CD8-positive, alpha-beta memory T cell (primary cell): Measurements from ENCODE around the gene ZFPM1. TPM values are rescaled to one million over a fixed set of nuclear protein-coding genes. Genes with fewer than 3 reads are reported as not detected.

Source experiments
- CTCF ChIA-PET: fragments of 350-600 bp; sonication (Branson Sonifier 250); formaldehyde crosslinking; loops from one replicate; lab custom pipeline; 2021; ENCODE audit warnings: antibody characterized with exemption; lab: Charles Lee
- POLR2A ChIA-PET: fragments of 350-600 bp; sonication (Branson Sonifier 250); formaldehyde crosslinking; loops from one replicate; lab custom pipeline; 2021; ENCODE audit warnings: antibody characterized with exemption; lab: Charles Lee
- DNase-seq, 5 donors: peaks; one replicate each; pipeline versions ENCODE4 v3.0.0 to v3.0.0-alpha.2; 2020 to 2022; ENCODE audit warnings: mixed read lengths in 1 of 5
- H3K27ac ChIP-seq: one replicate; pipeline ENCODE4 v1.7.0; 2013; ENCODE audit warnings: low read depth, mild to moderate bottlenecking, low read length, moderate library complexity
- H3K27me3 ChIP-seq: 2 replicates; pipeline ENCODE4 v1.7.0; 2013; ENCODE audit warnings: low read length, mild to moderate bottlenecking; ENCODE audit not compliant: insufficient read depth, poor library complexity, severe bottlenecking
- H3K36me3 ChIP-seq: 2 replicates; pipeline ENCODE4 v1.7.0; 2013; ENCODE audit warnings: mild to moderate bottlenecking, low read length, moderate library complexity; ENCODE audit not compliant: insufficient read depth
- H3K4me1 ChIP-seq: 2 replicates; pipeline ENCODE4 v1.7.0; 2013; ENCODE audit warnings: mild to moderate bottlenecking, low read length, moderate library complexity; ENCODE audit not compliant: insufficient read depth
- H3K4me3 ChIP-seq: 2 replicates; pipeline ENCODE4 v1.7.0; 2013; ENCODE audit warnings: mild to moderate bottlenecking, low read length
- H3K9me3 ChIP-seq: 2 replicates; pipeline ENCODE4 v1.7.0; 2013; ENCODE audit warnings: mild to moderate bottlenecking, low read length
- H3K27ac Mint-ChIP-seq, 8 donors: one replicate each; pipeline ENCODE4 v1.8.0; 2020 to 2021; ENCODE audit warnings: mixed read lengths in 8 of 8, mild to moderate bottlenecking in 6 of 8, inconsistent platforms in 3 of 8, moderate library complexity in 3 of 8
- H3K27me3 Mint-ChIP-seq, 2 donors: one replicate each; pipeline ENCODE4 v1.8.0; 2020 to 2021; ENCODE audit warnings: mixed read lengths in 2 of 2, mild to moderate bottlenecking in 1 of 2, moderate library complexity in 1 of 2
- H3K36me3 Mint-ChIP-seq, 3 donors: one replicate each; pipeline ENCODE4 v1.8.0; 2020 to 2021; ENCODE audit warnings: mixed read lengths in 3 of 3, inconsistent platforms in 1 of 3, mild to moderate bottlenecking in 1 of 3
- H3K4me1 Mint-ChIP-seq, 3 donors: one replicate each; pipeline ENCODE4 v1.8.0; 2020 to 2021; ENCODE audit warnings: mixed read lengths in 3 of 3, inconsistent platforms in 1 of 3, mild to moderate bottlenecking in 1 of 3
- H3K4me3 Mint-ChIP-seq, 7 donors: one replicate each; pipeline ENCODE4 v1.8.0; 2020 to 2021; ENCODE audit warnings: mixed read lengths in 7 of 7, mild to moderate bottlenecking in 6 of 7, moderate library complexity in 4 of 7, inconsistent platforms in 2 of 7
- H3K9me3 Mint-ChIP-seq, 5 donors: one replicate each; pipeline ENCODE4 v1.8.0; 2020 to 2022; ENCODE audit warnings: mixed read lengths in 5 of 5, mild to moderate bottlenecking in 3 of 5, moderate library complexity in 2 of 5, inconsistent platforms in 1 of 5
- polyA plus RNA-seq: library from polyadenylated mRNA; unstranded; fragments of 300-500 nt; fragmentation: Illumina TruSeq; gene quantifications from one replicate; pipeline ENCODE4 v1.2.3, GENCODE V29; 2021
- total RNA-seq, 2 experiments: library from RNA; stranded (reverse); gene quantifications; one replicate each; pipeline ENCODE4 v1.2.3, GENCODE V29; 2021

ZFPM1 gene
- total and polyA plus RNA-seq, 3 experiments from 2014 or later = 0.71 to 16.7 (median 15.5) TPM

DNA sequence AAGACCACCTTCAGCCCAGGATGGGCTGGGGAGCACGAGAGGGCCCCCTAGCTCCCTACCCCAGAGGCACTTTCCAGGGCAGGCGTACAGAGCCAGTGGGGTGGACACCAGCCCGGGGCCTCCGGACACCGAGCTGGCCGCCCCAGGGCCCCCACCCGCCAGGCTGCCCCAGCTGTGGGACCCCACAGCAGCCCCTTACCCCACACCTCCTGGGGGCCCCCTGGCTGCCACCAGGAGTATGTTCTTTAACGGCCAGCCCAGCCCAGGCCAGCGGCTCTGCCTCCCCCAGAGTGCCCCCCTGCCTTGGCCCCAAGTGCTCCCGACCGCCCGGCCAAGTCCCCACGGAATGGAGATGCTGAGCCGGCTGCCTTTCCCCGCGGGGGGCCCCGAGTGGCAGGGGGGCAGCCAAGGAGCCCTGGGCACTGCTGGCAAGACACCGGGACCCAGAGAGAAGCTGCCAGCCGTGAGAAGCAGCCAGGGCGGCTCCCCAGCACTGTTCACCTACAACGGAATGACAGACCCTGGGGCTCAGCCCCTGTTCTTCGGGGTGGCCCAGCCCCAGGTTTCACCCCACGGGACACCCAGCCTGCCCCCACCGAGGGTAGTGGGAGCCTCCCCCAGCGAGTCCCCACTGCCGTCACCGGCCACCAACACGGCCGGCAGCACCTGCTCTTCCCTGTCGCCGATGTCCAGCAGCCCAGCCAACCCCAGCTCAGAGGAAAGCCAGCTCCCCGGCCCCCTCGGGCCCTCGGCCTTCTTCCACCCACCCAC, 24.3 kb upstream of the ZFPM1 start:
- DNase-seq = no peak
- H3K27ac ChIP-seq = no peak overlapping the region
- Mint-ChIP-seq H3K27ac (no peak overlapping the region), H3K27me3 (no peaks in the 10 kb centered on the region), H3K4me1 (peaks cover 0 to 20% (median 5%) of the 10 kb centered on the region in 3 donors), H3K4me3 (peak overlapping the region in 5 of 7 donors; percentile 31 to 77 (median 48)), H3K36me3 (no peaks in the 10 kb centered on the region), H3K9me3 (no peaks in the 10 kb centered on the region)
- H3K9me3 ChIP-seq = no peaks in the 10 kb centered on the region
- no peaks in the 10 kb centered on the region for H3K27me3 ChIP-seq
- no peaks in the 10 kb centered on the region for H3K36me3 ChIP-seq
- CTCF ChIA-PET = interaction anchor here (0.6 to 1.2 kb wide), 2 partner anchors 9 to 44 kb away, joined by 3 to 4 read pairs; no protein-coding TSS in a partner anchor
- H3K4me3 ChIP-seq = no peak overlapping the region
- H3K4me1 ChIP-seq = no peaks in the 10 kb centered on the region
- POLR2A ChIA-PET = no interaction called here

DNA sequence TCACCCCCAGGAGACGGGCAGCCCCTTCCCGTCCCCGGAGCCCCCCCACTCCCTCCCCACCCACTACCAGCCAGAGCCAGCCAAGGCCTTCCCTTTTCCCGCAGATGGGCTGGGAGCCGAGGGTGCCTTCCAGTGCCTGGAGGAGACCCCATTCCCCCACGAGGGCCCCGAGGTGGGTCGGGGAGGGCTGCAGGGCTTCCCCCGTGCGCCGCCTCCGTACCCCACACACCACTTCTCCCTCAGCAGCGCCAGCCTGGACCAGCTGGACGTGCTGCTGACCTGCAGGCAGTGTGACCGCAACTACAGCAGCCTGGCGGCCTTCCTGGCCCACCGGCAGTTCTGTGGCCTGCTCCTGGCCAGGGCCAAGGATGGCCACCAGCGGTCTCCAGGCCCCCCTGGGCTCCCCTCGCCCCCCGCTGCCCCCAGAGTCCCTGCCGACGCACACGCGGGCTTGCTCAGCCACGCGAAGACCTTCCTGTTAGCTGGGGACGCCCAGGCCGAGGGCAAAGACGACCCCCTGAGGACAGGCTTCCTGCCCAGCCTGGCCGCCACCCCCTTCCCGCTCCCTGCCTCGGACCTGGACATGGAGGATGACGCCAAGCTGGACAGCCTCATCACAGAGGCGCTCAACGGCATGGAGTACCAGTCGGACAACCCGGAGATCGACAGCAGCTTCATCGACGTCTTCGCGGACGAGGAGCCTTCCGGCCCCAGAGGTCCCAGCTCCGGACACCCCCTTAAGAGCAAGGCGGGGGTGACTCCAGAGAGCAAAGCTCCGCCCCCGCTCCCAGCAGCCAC, 23.5 kb upstream of the ZFPM1 start:
- H3K27me3 Mint-ChIP-seq = no peaks in the 10 kb centered on the region
- peaks cover 0 to 18% (median 5%) of the 10 kb centered on the region in 3 donors for H3K4me1 Mint-ChIP-seq
- H3K27ac ChIP-seq = no peak overlapping the region
- H3K9me3 ChIP-seq = no peaks in the 10 kb centered on the region
- H3K36me3 ChIP-seq = no peaks in the 10 kb centered on the region
- ChIA-PET CTCF (interaction anchor here (0.6 to 1.3 kb wide), 2 partner anchors 15 to 44 kb away, joined by 3 read pairs; no protein-coding TSS in a partner anchor), POLR2A (no interaction called here)
- H3K4me3 Mint-ChIP-seq = peak overlapping the region; percentile 27 to 78 (median 65)
- H3K36me3 Mint-ChIP-seq = no peaks in the 10 kb centered on the region
- H3K4me3 ChIP-seq = no peak overlapping the region
- H3K4me1 ChIP-seq = no peaks in the 10 kb centered on the region
- no peaks in the 10 kb centered on the region for H3K27me3 ChIP-seq
- peak overlapping the region in 2 of 8 donors; percentile 68 to 88 for H3K27ac Mint-ChIP-seq
- no peaks in the 10 kb centered on the region for H3K9me3 Mint-ChIP-seq
- no peak for DNase-seq

DNA sequence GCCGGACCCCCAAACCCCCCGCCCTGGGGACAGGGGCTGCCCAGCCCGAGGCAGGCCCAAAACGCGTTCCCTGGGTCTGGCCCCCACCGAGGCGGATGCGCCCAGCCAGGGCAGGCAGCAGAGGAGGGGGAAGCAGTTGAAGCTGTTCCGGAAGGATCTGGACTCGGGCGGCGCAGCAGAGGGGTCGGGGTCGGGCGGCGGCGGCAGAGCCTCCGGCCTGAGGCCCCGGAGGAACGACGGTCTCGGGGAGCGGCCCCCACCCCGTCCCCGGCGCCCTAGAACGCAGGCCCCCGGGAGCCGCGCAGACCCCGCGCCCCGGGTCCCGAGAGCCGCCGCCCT, 22.9 kb upstream of the ZFPM1 start:
- POLR2A ChIA-PET = interaction anchor here (0.7 kb wide), 1 partner anchor 25 kb away, joined by 5 read pairs; no protein-coding TSS in a partner anchor

DNA sequence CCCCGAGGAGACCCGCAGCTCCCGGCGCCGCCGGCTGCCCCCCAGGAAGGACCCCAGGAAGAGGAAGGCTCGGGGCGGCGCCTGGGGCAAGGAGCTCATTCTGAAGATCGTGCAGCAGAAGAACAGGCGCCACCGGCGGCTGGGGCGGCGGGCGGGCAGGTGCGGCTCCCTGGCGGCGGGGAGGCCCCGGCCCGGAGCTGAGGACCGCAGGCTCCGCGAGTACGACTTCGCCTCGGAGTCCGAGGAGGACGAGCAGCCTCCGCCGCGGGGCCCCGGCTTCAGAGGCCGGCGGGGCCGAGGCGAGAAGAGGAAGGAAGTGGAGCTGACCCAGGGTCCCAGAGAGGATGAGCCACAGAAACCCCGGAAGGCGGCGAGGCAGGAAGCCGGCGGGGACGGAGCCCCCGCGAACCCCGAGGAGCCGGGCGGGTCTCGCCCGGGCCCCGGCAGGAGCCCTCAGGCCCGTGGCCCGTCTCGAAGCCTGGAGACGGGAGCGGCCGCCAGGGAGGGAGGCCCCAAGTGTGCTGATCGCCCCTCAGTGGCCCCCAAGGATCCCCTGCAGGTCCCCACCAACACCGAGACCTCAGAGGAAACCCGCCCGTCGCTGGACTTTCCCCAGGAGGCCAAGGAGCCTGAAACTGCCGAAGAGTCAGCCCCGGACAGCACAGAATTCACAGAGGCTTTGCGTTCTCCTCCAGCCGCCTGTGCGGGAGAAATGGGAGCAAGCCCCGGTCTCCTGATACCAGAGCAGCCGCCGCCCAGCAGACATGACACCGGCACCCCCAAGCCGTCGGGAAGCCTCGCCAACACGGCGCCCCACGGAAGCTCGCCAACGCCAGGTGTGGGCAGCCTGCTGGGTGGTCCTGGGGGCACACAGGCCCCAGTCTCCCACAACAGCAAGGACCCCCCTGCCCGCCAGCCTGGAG, 22.3 kb upstream of the ZFPM1 start:
- H3K4me3 ChIP-seq = peak overlapping the region; percentile 45

More for the DNA sequence above, 22.9 kb upstream of the ZFPM1 start:
- H3K36me3 Mint-ChIP-seq = no peaks in the 10 kb centered on the region
- H3K27me3 Mint-ChIP-seq = no peaks in the 10 kb centered on the region
- H3K4me1 ChIP-seq = no peaks in the 10 kb centered on the region
- peak overlapping the region; percentile 30 to 78 (median 65) for H3K4me3 Mint-ChIP-seq
- no peaks in the 10 kb centered on the region for H3K9me3 Mint-ChIP-seq
- peaks cover 0 to 13% (median 4%) of the 10 kb centered on the region in 3 donors for H3K4me1 Mint-ChIP-seq
- CTCF ChIA-PET = interaction anchor here (1.3 to 1.5 kb wide), 2 partner anchors 9 to 15 kb away, joined by 3 to 4 read pairs; no protein-coding TSS in a partner anchor
- H3K9me3 ChIP-seq = no peaks in the 10 kb centered on the region
- no peaks in the 10 kb centered on the region for H3K36me3 ChIP-seq
- DNase-seq = no peak
- H3K27me3 ChIP-seq = no peaks in the 10 kb centered on the region
- peak overlapping the region in 1 of 8 donors; percentile 88 for H3K27ac Mint-ChIP-seq
- H3K27ac ChIP-seq = no peak overlapping the region
- no peak overlapping the region for H3K4me3 ChIP-seq

DNA sequence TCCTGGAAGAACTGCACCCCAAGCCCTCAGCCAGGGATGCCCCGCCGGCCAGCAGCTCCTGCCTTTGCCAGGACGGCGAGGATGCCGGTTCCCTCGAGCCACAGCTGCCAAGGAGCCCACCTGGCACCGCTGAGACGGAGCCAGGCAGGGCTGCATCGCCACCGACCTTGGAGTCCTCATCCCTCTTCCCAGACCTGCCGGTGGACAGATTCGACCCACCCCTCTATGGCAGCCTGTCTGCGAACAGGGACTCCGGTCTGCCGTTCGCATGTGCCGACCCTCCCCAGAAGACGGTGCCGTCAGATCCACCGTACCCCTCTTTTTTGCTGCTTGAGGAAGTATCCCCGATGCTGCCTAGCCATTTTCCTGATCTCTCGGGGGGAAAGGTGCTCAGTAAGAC, 21.4 kb upstream of the ZFPM1 start:
- peak overlapping the region in 5 of 8 donors; percentile 11 to 89 (median 58) for H3K27ac Mint-ChIP-seq
- no peaks in the 10 kb centered on the region for H3K27me3 ChIP-seq
- no peaks in the 10 kb centered on the region for H3K9me3 ChIP-seq
- no peaks in the 10 kb centered on the region for H3K36me3 ChIP-seq
- no peaks in the 10 kb centered on the region for H3K4me1 ChIP-seq
- H3K27me3 Mint-ChIP-seq = no peaks in the 10 kb centered on the region
- peaks cover 0 to 12% (median 4%) of the 10 kb centered on the region in 3 donors for H3K4me1 Mint-ChIP-seq
- H3K27ac ChIP-seq = no peak overlapping the region
- H3K36me3 Mint-ChIP-seq = no peaks in the 10 kb centered on the region
- peak overlapping the region; percentile 46 to 86 (median 65) for H3K4me3 Mint-ChIP-seq
- no peaks in the 10 kb centered on the region for H3K9me3 Mint-ChIP-seq
- CTCF ChIA-PET = interaction anchor here (1.5 kb wide), 1 partner anchor 7 kb away, joined by 4 read pairs; no protein-coding TSS in a partner anchor
- H3K4me3 ChIP-seq = no peak overlapping the region
- POLR2A ChIA-PET = no interaction called here
- no peak for DNase-seq

More for the DNA sequence above, 22.3 kb upstream of the ZFPM1 start:
- CTCF ChIA-PET = interaction anchor here (1.3 to 1.5 kb wide), 2 partner anchors 8 to 14 kb away, joined by 3 to 4 read pairs; no protein-coding TSS in a partner anchor
- peak overlapping the region; percentile 24 for H3K27ac ChIP-seq
- H3K27me3 ChIP-seq = no peaks in the 10 kb centered on the region
- no peaks in the 10 kb centered on the region for H3K9me3 ChIP-seq
- Mint-ChIP-seq H3K36me3 (no peaks in the 10 kb centered on the region), H3K27ac (peak overlapping the region in 4 of 8 donors; percentile 27 to 79 (median 60)), H3K27me3 (no peaks in the 10 kb centered on the region), H3K4me1 (peaks cover 0 to 12% (median 4%) of the 10 kb centered on the region in 3 donors), H3K4me3 (peak overlapping the region; percentile 50 to 86 (median 65)), H3K9me3 (no peaks in the 10 kb centered on the region)
- H3K36me3 ChIP-seq = no peaks in the 10 kb centered on the region
- peak in 4 of 5 donors; percentile 20 to 64 (median 47) for DNase-seq
- POLR2A ChIA-PET = interaction anchor here (0.7 kb wide), 1 partner anchor 25 kb away, joined by 5 read pairs; no protein-coding TSS in a partner anchor
- no peaks in the 10 kb centered on the region for H3K4me1 ChIP-seq

DNA sequence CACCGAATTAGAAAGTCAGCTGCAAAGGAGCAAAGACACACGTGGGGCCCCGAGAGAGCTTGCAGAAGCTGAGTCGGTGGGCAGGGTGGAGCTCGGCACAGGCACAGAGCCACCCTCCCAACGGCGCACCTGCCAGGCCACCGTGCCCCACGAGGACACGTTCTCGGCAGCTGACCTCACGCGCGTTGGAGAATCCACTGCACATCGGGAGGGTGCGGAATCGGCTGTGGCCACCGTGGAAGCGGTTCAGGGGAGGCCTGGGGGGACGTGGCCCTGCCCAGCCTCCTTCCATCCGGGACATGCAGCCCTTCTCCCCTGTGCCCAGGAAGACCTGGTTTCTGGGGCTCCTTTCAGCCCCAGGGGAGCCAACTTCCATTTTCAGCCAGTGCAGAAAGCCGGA, 20.9 kb upstream of the ZFPM1 start:
- no peaks in the 10 kb centered on the region for H3K36me3 ChIP-seq
- DNase-seq = no peak
- H3K4me1 Mint-ChIP-seq = peaks cover 0 to 12% (median 4%) of the 10 kb centered on the region in 3 donors
- no peaks in the 10 kb centered on the region for H3K27me3 ChIP-seq
- CTCF ChIA-PET = no interaction called here
- no peak overlapping the region for H3K27ac ChIP-seq
- H3K4me1 ChIP-seq = no peaks in the 10 kb centered on the region
- no peaks in the 10 kb centered on the region for H3K27me3 Mint-ChIP-seq
- H3K4me3 ChIP-seq = no peak overlapping the region
- POLR2A ChIA-PET = no interaction called here
- H3K36me3 Mint-ChIP-seq = no peaks in the 10 kb centered on the region
- H3K4me3 Mint-ChIP-seq = peak overlapping the region; percentile 46 to 86 (median 65)
- no peak overlapping the region for H3K27ac Mint-ChIP-seq
- no peaks in the 10 kb centered on the region for H3K9me3 ChIP-seq
- H3K9me3 Mint-ChIP-seq = no peaks in the 10 kb centered on the region

DNA sequence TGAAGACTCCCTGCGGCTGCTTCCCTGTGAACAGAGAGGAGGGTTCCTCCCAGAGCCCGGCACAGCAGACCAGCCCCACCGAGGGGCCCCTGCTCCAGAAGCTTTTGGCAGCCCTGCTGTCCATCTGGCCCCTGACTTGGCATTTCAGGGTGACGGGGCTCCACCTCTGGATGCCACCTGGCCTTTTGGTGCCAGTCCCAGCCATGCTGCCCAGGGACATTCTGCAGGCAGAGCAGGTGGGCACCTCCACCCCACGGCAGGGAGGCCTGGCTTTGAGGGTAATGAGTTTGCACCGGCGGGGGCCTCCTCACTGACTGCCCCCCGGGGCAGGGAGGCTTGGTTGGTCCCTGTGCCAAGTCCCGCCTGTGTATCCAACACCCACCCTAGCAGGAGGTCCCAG, 20.3 kb upstream of the ZFPM1 start:
- peak overlapping the region in 1 of 7 donors; percentile 6 for H3K4me3 Mint-ChIP-seq
- H3K27ac Mint-ChIP-seq = no peak overlapping the region
- H3K9me3 Mint-ChIP-seq = no peaks in the 10 kb centered on the region
- Histone ChIP-seq H3K27ac (no peak overlapping the region), H3K9me3 (no peaks in the 10 kb centered on the region), H3K36me3 (no peaks in the 10 kb centered on the region), H3K27me3 (no peaks in the 10 kb centered on the region), H3K4me3 (no peak overlapping the region), H3K4me1 (no peaks in the 10 kb centered on the region)
- ChIA-PET POLR2A (no interaction called here), CTCF (no interaction called here)
- no peak for DNase-seq
- peaks cover 0 to 12% (median 4%) of the 10 kb centered on the region in 3 donors for H3K4me1 Mint-ChIP-seq
- no peaks in the 10 kb centered on the region for H3K36me3 Mint-ChIP-seq
- H3K27me3 Mint-ChIP-seq = no peaks in the 10 kb centered on the region
